Immature natural killer cell (primary cell): ENCODE results near the gene SLCO1B1. TPM values are rescaled to one million over a fixed set of nuclear protein-coding genes. Genes with fewer than 3 reads are reported as not detected.

ENCODE experiments used
- DNase-seq, 3 donors: peaks; one replicate each; pipeline ENCODE4 v3.0.0; 2022; ENCODE audit warnings: mixed read lengths in 1 of 3
- H3K27ac Mint-ChIP-seq, 6 donors: one replicate each; pipeline ENCODE4 v1.8.0; 2020; ENCODE audit warnings: mixed read lengths in 6 of 6, mild to moderate bottlenecking in 5 of 6, inconsistent platforms in 4 of 6, moderate library complexity in 3 of 6
- H3K27me3 Mint-ChIP-seq, 3 donors: one replicate each; pipeline ENCODE4 v1.8.0; 2020 to 2021; ENCODE audit warnings: low read depth in 3 of 3, mild to moderate bottlenecking in 3 of 3, mixed read lengths in 3 of 3, moderate library complexity in 3 of 3, inconsistent platforms in 1 of 3
- H3K36me3 Mint-ChIP-seq, 3 donors: one replicate each; pipeline ENCODE4 v1.8.0; 2020; ENCODE audit warnings: mixed read lengths in 3 of 3, inconsistent platforms in 2 of 3, mild to moderate bottlenecking in 2 of 3
- H3K4me1 Mint-ChIP-seq, 2 donors: one replicate each; pipeline ENCODE4 v1.8.0; 2020; ENCODE audit warnings: inconsistent platforms in 2 of 2, mild to moderate bottlenecking in 2 of 2, mixed read lengths in 2 of 2, moderate library complexity in 1 of 2
- H3K4me3 Mint-ChIP-seq, 5 donors: one replicate each; pipeline ENCODE4 v1.8.0; 2020; ENCODE audit warnings: mild to moderate bottlenecking in 5 of 5, mixed read lengths in 5 of 5, inconsistent platforms in 3 of 5, moderate library complexity in 3 of 5
- H3K9me3 Mint-ChIP-seq, 6 donors: one replicate each; pipeline ENCODE4 v1.8.0; 2020; ENCODE audit warnings: mild to moderate bottlenecking in 6 of 6, mixed read lengths in 6 of 6, inconsistent platforms in 4 of 6, moderate library complexity in 3 of 6
- polyA plus RNA-seq, 3 donors: library from polyadenylated mRNA; unstranded; fragments of 300-500 nt; fragmentation: Illumina TruSeq; gene quantifications; one replicate each; pipeline ENCODE4 v1.2.3, GENCODE V29; 2021

Gene SLCO1B1
- polyA plus RNA-seq, 3 donors from 2014 or later: not detected

DNA sequence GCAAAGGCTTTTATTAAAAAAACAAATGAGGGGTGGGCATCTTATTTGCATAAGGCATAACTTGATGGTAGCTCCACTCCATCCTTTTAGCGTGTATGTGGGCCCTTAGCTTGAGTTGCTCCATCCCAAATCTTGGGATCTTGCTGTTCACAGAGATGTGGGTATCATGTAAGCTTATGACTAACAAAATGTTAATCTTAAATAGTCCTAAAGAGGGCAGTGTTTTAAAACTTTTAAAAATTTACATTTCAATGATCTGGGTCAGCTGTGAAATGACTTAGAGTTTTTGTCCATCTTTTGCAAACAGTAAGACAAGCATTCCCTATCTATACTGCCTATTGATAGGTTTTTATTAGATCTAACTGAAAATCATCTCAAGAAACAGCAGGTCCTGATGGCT is 117.7 kb downstream of the SLCO1B1 start:
- Mint-ChIP-seq H3K4me1 (no peaks in the 10 kb centered on the region), H3K27ac (no peak overlapping the region), H3K36me3 (no peaks in the 10 kb centered on the region), H3K27me3 (no peaks in the 10 kb centered on the region), H3K4me3 (no peak overlapping the region), H3K9me3 (peaks cover 0 to under 1% (median 0%) of the 10 kb centered on the region in 6 donors)
- DNase-seq: no peak

DNA sequence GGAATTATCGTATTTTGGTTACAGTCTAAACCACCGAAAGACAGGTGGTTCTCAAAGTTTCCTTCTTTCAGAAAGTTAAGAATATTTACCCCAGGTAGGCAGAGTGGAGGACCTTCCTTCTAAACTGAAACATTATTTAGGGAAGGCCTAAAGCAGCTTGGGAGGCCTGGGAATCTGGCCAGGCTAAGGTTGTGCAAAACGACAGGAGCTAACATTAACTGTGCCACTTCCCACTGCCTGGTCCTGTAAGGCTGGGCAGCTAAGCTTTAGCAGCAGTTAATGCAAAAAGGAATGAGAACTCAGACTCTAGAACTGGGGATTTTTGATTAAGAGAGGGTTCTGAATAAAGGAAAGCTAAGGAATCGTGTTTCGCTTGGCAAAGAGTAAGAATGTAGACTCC is 121.1 kb downstream of the SLCO1B1 start:
- no peak for DNase-seq
- Mint-ChIP-seq H3K9me3 (peaks cover 0 to under 1% (median 0%) of the 10 kb centered on the region in 6 donors), H3K27me3 (peaks cover under 1 to 2% (median 2%) of the 10 kb centered on the region in 3 donors), H3K4me1 (no peaks in the 10 kb centered on the region), H3K27ac (no peak overlapping the region), H3K4me3 (no peak overlapping the region), H3K36me3 (no peaks in the 10 kb centered on the region)

DNA sequence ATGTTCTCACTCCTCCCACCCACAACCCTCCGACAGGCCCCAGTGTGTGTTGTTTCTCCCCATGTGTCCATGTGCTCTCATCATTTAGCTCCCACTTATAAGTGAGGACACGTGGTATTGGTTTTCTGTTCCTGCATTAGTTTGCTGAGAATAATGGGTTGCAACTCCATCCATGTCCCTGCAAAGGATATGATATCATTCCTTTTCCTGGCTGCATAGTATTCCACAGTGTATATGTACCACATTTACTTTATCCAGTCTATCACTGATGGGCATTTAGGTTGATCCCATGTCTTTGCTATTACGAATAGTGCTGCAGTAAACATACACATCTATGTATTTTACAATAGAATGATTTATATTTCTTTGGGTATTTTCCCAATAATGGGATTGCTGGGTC is 126.2 kb downstream of the SLCO1B1 start:
- Mint-ChIP-seq H3K9me3 (peaks cover 0 to 11% (median 5%) of the 10 kb centered on the region in 6 donors), H3K27ac (no peak overlapping the region), H3K27me3 (peaks cover 2 to 5% (median 2%) of the 10 kb centered on the region in 3 donors), H3K4me3 (no peak overlapping the region), H3K36me3 (no peaks in the 10 kb centered on the region), H3K4me1 (no peaks in the 10 kb centered on the region)
- no peak for DNase-seq

DNA sequence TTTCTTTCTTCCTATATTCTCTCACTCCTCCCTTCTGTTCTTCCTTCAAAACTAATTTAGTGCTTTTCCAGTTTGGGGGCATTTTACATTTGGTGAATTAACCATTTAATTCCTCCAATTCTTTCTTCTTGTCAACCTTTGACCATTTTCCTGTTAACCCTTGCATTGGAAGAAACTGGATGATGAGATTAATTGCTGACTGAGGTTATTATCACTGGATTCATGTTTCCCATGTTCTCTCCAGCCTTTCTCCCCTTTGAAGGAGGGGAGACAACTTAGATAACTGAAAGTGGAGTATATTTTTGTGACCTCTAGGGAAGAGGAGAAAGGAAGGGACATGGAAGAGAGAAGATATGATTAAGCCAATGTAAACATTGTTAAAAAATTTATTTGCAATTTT is 133.2 kb downstream of the SLCO1B1 start:
- H3K27ac Mint-ChIP-seq: no peak overlapping the region
- no peak for DNase-seq
- H3K4me1 Mint-ChIP-seq: no peaks in the 10 kb centered on the region
- H3K27me3 Mint-ChIP-seq: peaks cover 0 to 3% (median 0%) of the 10 kb centered on the region in 3 donors
- H3K36me3 Mint-ChIP-seq: no peaks in the 10 kb centered on the region
- H3K4me3 Mint-ChIP-seq: no peak overlapping the region
- peaks cover 2 to 13% (median 7%) of the 10 kb centered on the region in 6 donors for H3K9me3 Mint-ChIP-seq

DNA sequence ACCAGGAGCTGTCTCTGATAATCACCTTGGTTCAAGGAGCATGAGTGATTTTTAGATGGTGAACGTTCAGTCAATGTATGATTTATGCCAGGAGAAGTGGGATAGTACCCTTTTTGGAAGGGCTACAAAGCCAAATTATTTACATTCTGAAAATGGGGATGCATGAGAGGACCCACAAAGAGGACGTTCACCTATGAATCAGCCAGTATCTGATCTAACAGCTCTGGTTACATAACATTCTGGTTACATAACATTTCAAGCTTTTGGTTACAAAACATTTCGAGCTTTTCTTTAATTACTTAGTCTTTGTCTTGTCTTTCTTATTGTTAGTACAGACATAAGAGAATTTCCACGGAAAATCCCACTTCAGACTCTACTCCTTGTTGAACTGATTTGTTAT is 134.9 kb downstream of the SLCO1B1 start:
- no peaks in the 10 kb centered on the region for H3K36me3 Mint-ChIP-seq
- no peak for DNase-seq
- H3K27ac Mint-ChIP-seq: no peak overlapping the region
- peaks cover 0 to 3% (median 0%) of the 10 kb centered on the region in 3 donors for H3K27me3 Mint-ChIP-seq
- no peaks in the 10 kb centered on the region for H3K4me1 Mint-ChIP-seq
- H3K9me3 Mint-ChIP-seq: peaks cover 0 to 13% (median 5%) of the 10 kb centered on the region in 6 donors
- no peak overlapping the region for H3K4me3 Mint-ChIP-seq

DNA sequence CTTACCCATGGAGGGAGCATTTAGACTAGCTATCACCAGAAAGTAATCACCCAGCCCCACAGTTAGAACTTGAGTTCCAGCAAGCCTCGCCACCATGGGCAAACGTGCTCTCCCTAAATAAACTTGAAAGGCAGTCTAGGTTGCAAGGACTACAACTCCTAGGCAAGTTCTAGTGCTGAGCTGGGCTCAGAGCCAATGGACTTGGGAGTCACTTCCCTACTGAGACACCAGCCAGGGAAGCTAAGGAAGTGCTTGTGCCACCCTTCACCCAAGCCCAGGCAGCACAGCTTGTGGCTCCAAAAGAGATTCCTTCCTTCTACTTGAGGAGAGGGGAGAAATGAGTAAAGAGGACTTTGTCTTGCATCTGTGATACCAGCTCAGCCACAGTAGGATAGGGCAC is 145.8 kb downstream of the SLCO1B1 start:
- no peak for DNase-seq
- H3K36me3 Mint-ChIP-seq: no peaks in the 10 kb centered on the region
- no peak overlapping the region for H3K4me3 Mint-ChIP-seq
- H3K4me1 Mint-ChIP-seq: no peaks in the 10 kb centered on the region
- peaks cover 0 to 8% (median 0%) of the 10 kb centered on the region in 6 donors for H3K9me3 Mint-ChIP-seq
- H3K27ac Mint-ChIP-seq: no peak overlapping the region
- peaks cover 1 to 4% (median 2%) of the 10 kb centered on the region in 3 donors for H3K27me3 Mint-ChIP-seq

Other genes starting within 250 kb of the SLCO1B1 start
- not detected for gene SLCO1A2, start 203.7 kb downstream of the SLCO1B1 start, polyA plus RNA-seq
- not detected for gene IAPP, start 241.7 kb downstream of the SLCO1B1 start, polyA plus RNA-seq